ENCODE data around the gene PRR5L. TPM values are rescaled to one million over a fixed set of nuclear protein-coding genes. Genes with fewer than 3 reads are reported as not detected.

Gene PRR5L
- total RNA-seq, 4 donors from 2014 or later: 8.8 to 29.7 (median 9.4) TPM

DNA sequence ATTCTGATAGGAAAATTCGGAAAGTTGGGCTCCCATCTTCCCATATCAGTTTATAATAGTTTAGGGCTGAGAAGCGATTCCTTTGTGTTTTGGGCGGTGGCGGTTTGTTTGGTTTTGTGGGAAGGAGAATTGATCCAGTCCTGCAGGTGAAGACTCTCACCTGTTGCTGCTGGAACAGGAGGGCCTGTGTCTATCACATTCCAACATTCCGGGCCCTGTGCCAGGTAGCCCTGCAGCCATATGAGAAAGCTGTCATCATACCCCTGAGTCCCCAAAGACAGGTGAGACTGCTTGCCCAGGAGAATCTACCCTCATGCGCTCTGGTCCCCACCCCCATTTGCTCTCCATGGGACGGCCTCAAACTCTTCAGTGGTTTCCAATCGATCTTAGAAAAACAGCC, 151.9 kb downstream of the PRR5L start:
- Histone ChIP-seq H3K36me3 (peaks cover 0 to 20% (median 0%) of the 10 kb centered on the region in 3 donors), H3K27ac (no peak overlapping the region), H3K4me1 (peaks cover 0 to 29% (median 14%) of the 10 kb centered on the region in 4 donors), H3K9me3 (no peaks in the 10 kb centered on the region), H3K4me3 (no peak overlapping the region), H3K27me3 (no peaks in the 10 kb centered on the region)
- 84 to 87% methylated on average over 8 of the region's 8 CpGs for WGBS, 2 donors
- TF ChIP-seq EP300 (IDR thresholded peaks at IDR 0.05) (no peak), POLR2A (IDR thresholded peaks at IDR 0.05) (no peak)
- TF ChIP-seq, protein P1, sequence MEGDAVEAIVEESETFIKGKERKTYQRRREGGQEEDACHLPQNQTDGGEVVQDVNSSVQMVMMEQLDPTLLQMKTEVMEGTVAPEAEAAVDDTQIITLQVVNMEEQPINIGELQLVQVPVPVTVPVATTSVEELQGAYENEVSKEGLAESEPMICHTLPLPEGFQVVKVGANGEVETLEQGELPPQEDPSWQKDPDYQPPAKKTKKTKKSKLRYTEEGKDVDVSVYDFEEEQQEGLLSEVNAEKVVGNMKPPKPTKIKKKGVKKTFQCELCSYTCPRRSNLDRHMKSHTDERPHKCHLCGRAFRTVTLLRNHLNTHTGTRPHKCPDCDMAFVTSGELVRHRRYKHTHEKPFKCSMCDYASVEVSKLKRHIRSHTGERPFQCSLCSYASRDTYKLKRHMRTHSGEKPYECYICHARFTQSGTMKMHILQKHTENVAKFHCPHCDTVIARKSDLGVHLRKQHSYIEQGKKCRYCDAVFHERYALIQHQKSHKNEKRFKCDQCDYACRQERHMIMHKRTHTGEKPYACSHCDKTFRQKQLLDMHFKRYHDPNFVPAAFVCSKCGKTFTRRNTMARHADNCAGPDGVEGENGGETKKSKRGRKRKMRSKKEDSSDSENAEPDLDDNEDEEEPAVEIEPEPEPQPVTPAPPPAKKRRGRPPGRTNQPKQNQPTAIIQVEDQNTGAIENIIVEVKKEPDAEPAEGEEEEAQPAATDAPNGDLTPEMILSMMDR (IDR thresholded peaks at IDR 0.05): no peak
- no peak for DNase-seq (ENCODE audit: low spot score in 2 of 2)

DNA sequence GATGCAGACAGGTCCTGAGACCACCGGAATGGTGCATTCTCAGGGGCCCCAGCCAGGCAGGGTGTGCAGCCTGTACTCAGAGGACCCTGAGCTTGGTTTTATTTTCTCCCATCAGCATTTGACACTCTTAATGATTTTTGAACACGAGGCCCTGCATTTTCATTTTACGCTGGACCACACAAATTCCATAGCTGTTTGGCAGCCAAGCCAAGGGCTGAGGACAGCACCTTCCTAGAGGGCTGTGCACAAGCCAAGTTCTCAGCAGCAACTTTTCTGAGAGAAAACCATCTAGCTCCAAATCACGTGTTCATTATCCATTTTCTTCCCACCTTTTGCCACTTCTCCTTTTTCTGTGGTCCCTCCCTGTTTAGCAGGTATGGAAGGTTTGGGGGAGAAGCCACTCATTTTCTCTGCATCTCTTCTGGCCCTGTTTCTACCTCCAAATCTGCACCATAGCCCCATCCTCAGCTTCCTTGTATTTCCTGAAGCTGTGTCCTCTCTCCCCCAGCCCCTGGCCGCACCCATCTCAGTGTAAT, 153.5 kb downstream of the PRR5L start:
- H3K36me3 ChIP-seq: peaks cover 0 to 20% (median 0%) of the 10 kb centered on the region in 3 donors
- H3K4me3 ChIP-seq: peak overlapping the region in 3 of 4 donors; percentile 11 to 29 (median 15)
- 51 to 57% methylated on average over 5 of the region's 5 CpGs for WGBS, 2 donors
- H3K4me1 ChIP-seq: peaks cover 0 to 37% (median 14%) of the 10 kb centered on the region in 4 donors
- H3K27ac ChIP-seq: peak overlapping the region in 1 of 4 donors; percentile 24
- H3K27me3 ChIP-seq: no peaks in the 10 kb centered on the region
- no peaks in the 10 kb centered on the region for H3K9me3 ChIP-seq
- TF ChIP-seq POLR2A (IDR thresholded peaks at IDR 0.05) (no peak), EP300 (IDR thresholded peaks at IDR 0.05) (no peak)
- TF ChIP-seq, protein P1 (IDR thresholded peaks at IDR 0.05): no peak
- DNase-seq (ENCODE audit: low spot score in 2 of 2): no peak

DNA sequence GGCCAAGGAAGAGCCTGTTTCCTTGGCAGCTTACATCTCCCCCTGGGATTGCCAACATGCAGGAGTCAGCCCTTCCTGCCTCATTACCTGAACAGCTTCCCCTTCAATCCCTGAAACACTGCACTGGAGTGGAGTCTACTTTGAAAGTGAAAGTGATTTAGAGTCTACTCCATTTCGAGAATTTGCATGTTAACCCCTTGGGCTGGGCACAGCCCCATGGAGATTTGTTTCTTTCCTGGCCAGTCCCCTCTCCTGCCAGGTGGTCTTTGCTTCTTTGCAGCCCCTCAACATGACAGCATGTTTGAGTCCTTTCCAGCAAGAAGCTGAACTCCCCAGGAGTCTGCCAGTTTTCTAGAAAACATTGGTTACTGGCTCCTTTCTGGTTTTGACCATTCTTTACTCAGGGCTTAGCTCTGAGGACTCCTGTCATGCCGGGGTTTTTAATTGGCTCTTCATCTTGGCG, 154.1 kb downstream of the PRR5L start:
- 38 to 47% methylated on average over 3 of the region's 3 CpGs for WGBS, 2 donors
- Histone ChIP-seq H3K4me1 (peaks cover 0 to 41% (median 16%) of the 10 kb centered on the region in 4 donors), H3K4me3 (peak overlapping the region in 3 of 4 donors; percentile 11 to 29 (median 15)), H3K36me3 (peaks cover 0 to 20% (median 0%) of the 10 kb centered on the region in 3 donors), H3K27me3 (no peaks in the 10 kb centered on the region), H3K27ac (no peak overlapping the region), H3K9me3 (no peaks in the 10 kb centered on the region)
- DNase-seq (ENCODE audit: low spot score in 2 of 2): no peak
- TF ChIP-seq POLR2A (IDR thresholded peaks at IDR 0.05) (no peak), EP300 (IDR thresholded peaks at IDR 0.05) (no peak)
- TF ChIP-seq, protein P1 (IDR thresholded peaks at IDR 0.05): no peak

DNA sequence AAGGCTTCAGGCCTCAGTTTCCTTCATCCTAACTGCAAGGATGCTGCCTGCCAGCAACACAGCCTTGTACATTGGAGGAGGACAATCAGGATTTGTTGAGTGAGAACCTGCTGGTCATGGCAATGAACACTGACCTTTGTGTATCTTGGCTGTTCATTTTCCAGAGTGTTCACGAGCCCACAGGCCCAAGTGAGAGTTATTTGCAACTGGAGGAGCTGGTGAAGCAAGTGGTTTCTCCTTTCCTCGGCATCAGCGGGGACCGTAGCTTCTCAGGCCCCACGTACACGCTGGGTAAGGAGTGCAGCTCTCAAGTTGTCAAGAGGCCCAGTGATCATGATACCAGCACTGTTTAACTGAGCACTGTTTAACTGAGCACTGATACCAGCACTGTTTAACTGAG, 155.0 kb downstream of the PRR5L start:
- H3K4me1 ChIP-seq: peaks cover 0 to 50% (median 18%) of the 10 kb centered on the region in 4 donors
- DNase-seq (ENCODE audit: low spot score in 2 of 2): no peak
- TF ChIP-seq EP300 (IDR thresholded peaks at IDR 0.05) (no peak), POLR2A (IDR thresholded peaks at IDR 0.05) (no peak)
- TF ChIP-seq, protein P1 (IDR thresholded peaks at IDR 0.05): no peak
- H3K36me3 ChIP-seq: peaks cover 0 to 20% (median 0%) of the 10 kb centered on the region in 3 donors
- no peaks in the 10 kb centered on the region for H3K9me3 ChIP-seq
- no peak overlapping the region for H3K4me3 ChIP-seq
- WGBS, 2 donors: 86 to 88% methylated on average over 6 of the region's 6 CpGs
- no peaks in the 10 kb centered on the region for H3K27me3 ChIP-seq
- H3K27ac ChIP-seq: no peak overlapping the region

DNA sequence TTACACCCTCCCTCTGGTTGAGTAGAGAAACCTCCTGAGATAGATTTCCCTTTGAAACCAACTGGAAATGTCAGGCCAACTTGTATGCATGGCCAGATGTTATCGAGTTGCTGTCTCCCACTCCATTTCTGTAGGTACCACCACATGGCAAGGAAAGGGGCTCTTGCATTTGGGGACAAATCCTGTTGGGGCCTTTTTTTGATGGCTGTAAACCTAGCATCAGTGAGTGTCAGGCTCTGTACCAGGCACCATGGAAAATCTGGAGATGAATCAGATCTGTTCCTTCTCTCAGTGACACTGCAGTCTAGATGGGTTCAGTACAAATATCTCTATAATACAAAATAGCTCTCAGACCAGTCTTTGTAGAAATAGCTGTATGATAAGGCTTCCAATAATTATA, 155.6 kb downstream of the PRR5L start:
- H3K4me1 ChIP-seq: peaks cover 0 to 57% (median 24%) of the 10 kb centered on the region in 4 donors
- H3K4me3 ChIP-seq: no peak overlapping the region
- WGBS, 2 donors: 86 to 92% methylated on average over 1 of the region's 1 CpG
- no peaks in the 10 kb centered on the region for H3K27me3 ChIP-seq
- TF ChIP-seq EP300 (IDR thresholded peaks at IDR 0.05) (no peak), POLR2A (IDR thresholded peaks at IDR 0.05) (no peak)
- TF ChIP-seq, protein P1 (IDR thresholded peaks at IDR 0.05): no peak
- no peak for DNase-seq (ENCODE audit: low spot score in 2 of 2)
- no peaks in the 10 kb centered on the region for H3K9me3 ChIP-seq
- no peak overlapping the region for H3K27ac ChIP-seq
- H3K36me3 ChIP-seq: peaks cover 0 to 14% (median 0%) of the 10 kb centered on the region in 3 donors

Measured in tibial nerve (tissue), 4 donors.